K562 (cell line): ENCODE results near the gene NME7.

ENCODE experiments used
- CTCF ChIP-seq, 3 experiments: IDR thresholded peaks in 2 of 3; conservative IDR thresholded peaks in 1 of 3; 2 replicates each; pipeline ENCODE4 v1.5.1; 2011 to 2012; ENCODE audit warnings: low read length in 3 of 3, mild to moderate bottlenecking in 3 of 3, control low read depth in 2 of 3, improper control_type of control experiment in 1 of 3, inconsistent platforms in 1 of 3, low read depth in 1 of 3, mixed read lengths in 1 of 3, moderate library complexity in 1 of 3; ENCODE audit not compliant: insufficient read depth in 2 of 3
- FOXP1 ChIP-seq: sonication (generic); formaldehyde crosslinking; IDR thresholded peaks from 2 replicates; pipeline ENCODE4 v1.8.0; 2022; ENCODE audit warnings: mild to moderate bottlenecking, missing genetic modification reagents
- HDGF ChIP-seq: fragments of 450-650 bp; IDR thresholded peaks from 2 replicates; pipeline ENCODE4 v1.6.1; 2016
- PKNOX1 ChIP-seq: fragments of 450-650 bp; IDR thresholded peaks from 2 replicates; pipeline ENCODE4 v1.6.1; 2016
- POLR2A ChIP-seq: fragments of 450-650 bp; conservative IDR thresholded peaks from 2 replicates; pipeline ENCODE4 v1.6.1; 2016
- RHOXF2B ChIP-seq: fragments of 250-450 bp; sonication (Bioruptor Pico); conservative IDR thresholded peaks from 2 replicates; pipeline ENCODE4 v1.5.1; 2021
- SIN3B ChIP-seq: fragments of 450-650 bp; IDR thresholded peaks from 2 replicates; pipeline ENCODE4 v1.6.1; 2017; ENCODE audit warnings: low read depth, mild to moderate bottlenecking, moderate library complexity
- ZNF140 ChIP-seq: fragments of 250-450 bp; sonication (Bioruptor Pico); IDR thresholded peaks from 2 replicates; pipeline ENCODE4 v1.8.0; 2021; ENCODE audit warnings: moderate library complexity, mild to moderate bottlenecking, inconsistent platforms
- TF ChIP-seq, protein P1 (sequence below): sonication (generic); formaldehyde crosslinking; IDR thresholded peaks from 2 replicates; pipeline ENCODE4 v1.8.1; 2023; ENCODE audit warnings: mild to moderate bottlenecking, missing genetic modification reagents

- TF ChIP-seq, protein P1, sequence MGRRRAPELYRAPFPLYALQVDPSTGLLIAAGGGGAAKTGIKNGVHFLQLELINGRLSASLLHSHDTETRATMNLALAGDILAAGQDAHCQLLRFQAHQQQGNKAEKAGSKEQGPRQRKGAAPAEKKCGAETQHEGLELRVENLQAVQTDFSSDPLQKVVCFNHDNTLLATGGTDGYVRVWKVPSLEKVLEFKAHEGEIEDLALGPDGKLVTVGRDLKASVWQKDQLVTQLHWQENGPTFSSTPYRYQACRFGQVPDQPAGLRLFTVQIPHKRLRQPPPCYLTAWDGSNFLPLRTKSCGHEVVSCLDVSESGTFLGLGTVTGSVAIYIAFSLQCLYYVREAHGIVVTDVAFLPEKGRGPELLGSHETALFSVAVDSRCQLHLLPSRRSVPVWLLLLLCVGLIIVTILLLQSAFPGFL (CRISPR knock-in tag): no peak
- TF ChIP-seq FOXP1 (no peak), SIN3B (no peak), POLR2A (no peak), HDGF (no peak), CTCF (IDR thresholded peaks at IDR 0.05 in 2 of 3, conservative IDR thresholded peaks at IDR 0.05 in 1 of 3; ENCODE audit: insufficient read depth in 2 of 3, low read depth in 1 of 3, low read length in 3 of 3) (no peak), PKNOX1 (no peak), RHOXF2B (CRISPR knock-in tag) (no peak), ZNF140 (CRISPR knock-in tag) (no peak)
Observed at GRCh38 chr1:169308313-169309039, 59.1 kb downstream of the NME7 start.
